NCI-H774 (cell line): Measurements from ENCODE around the gene PTPRR.

Experiments
- DNase-seq: peaks from one replicate; lab custom pipeline; 2025; lab: John Stamatoyannopoulos, UW

The PTPRR gene, protein sequence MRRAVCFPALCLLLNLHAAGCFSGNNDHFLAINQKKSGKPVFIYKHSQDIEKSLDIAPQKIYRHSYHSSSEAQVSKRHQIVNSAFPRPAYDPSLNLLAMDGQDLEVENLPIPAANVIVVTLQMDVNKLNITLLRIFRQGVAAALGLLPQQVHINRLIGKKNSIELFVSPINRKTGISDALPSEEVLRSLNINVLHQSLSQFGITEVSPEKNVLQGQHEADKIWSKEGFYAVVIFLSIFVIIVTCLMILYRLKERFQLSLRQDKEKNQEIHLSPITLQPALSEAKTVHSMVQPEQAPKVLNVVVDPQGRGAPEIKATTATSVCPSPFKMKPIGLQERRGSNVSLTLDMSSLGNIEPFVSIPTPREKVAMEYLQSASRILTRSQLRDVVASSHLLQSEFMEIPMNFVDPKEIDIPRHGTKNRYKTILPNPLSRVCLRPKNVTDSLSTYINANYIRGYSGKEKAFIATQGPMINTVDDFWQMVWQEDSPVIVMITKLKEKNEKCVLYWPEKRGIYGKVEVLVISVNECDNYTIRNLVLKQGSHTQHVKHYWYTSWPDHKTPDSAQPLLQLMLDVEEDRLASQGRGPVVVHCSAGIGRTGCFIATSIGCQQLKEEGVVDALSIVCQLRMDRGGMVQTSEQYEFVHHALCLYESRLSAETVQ

DNA sequence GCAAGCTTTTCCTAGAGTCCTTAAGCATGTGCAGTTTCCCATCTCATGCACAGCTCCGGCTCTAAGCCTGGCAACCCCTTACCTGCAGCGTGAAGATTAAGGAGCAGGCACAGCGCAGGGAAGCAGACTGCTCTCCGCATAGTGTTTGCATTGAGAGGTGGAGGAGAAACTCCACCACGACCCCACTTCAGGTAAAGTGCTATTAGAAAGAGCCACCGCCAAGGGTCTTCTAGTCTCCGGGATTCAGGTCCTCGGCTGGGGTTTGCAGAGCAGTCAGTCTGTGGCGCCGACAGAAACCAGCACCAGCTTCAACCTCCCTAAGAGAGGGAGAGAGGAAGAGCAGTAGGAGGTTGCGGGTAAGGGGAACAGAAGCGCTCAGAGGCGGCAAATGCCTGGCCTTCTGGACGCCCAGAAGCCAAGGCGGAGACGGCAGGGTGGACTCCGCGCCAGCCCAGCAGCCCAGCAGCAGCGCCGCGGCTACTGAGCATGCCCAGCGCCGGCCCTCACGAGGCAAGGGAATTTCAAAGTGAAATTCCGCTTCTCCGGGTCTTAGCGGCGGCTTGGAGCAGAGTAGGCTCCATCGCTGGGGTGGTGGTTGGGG lies at the start of gene PTPRR:
TSS of gene PTPRR (minus strand) at position 488 of the 601 bp plus-strand sequence. CDS start at position 140, 348 bp downstream.
- DNase-seq = peak; percentile 61

DNA sequence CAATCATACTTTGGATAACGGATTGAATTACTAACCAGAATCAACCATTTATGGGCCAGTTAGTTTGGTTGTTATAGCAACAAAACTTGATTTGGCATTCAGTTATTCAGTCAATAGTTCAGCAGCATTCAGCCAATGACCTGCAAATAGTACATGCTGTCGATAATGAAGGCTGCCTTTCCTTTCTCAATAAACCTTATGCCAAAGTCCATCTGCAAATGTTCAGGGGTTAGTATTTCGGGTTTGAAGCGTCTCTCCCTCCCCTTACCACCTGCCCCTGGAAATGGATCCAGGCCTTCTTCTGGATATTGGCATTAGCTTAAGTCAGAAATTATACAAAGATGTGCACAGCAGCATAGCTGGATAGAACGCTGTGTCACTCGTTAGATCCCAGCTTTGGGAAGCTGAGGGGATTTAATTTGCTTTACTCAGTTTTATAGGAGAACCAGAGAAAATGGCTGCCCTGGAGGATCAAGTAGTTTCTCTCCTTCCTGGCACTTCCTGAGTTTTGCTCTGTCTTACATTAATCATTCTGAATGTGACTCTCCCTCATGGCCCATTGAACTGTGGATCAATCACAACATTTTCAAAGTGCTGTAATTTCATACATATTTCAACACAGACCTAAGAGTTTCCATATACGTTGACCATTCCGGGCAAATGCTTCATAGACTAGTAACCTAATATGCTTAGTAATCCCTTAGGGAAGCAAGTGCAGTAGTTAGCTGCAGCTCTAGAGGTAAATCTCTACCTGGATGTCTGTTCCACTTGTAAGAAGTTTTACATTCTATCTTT lies 46.7 kb upstream of the PTPRR start:
- no peak for DNase-seq

GRCh38 chr12:70966046-70966445 lies 45.5 kb upstream of the PTPRR start:
- no peak for DNase-seq

DNA sequence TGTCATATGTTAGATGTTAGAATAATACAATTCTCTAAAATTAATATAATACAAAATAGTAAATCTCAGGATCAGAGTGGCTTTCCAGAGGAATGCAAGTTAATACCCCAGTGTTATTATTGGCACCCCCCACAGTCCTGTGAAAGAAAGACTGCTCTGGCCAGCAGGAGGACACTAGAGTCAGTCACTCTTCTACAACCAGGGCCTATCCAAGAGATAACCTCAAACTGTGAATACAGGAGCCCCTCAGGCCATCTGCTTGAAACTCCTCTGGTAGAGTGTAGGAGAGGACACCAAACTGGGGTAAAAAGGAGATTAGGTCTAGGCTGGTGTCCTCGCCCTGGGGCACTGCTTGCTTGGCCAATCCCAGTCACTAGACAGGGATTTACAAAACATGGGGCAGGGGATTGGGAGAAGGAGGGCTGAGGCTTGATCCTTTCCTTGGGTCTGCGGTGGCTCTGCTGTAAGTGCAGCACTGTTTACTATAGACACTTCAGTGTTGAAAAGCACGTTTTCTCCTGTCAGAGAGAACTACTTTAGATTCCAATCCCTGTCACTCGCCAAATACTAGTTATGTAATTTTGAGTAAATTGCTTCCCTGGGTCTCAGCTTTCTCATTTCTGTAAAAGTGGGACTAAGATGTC lies 44.5 kb upstream of the PTPRR start:
- DNase-seq = no peak

DNA sequence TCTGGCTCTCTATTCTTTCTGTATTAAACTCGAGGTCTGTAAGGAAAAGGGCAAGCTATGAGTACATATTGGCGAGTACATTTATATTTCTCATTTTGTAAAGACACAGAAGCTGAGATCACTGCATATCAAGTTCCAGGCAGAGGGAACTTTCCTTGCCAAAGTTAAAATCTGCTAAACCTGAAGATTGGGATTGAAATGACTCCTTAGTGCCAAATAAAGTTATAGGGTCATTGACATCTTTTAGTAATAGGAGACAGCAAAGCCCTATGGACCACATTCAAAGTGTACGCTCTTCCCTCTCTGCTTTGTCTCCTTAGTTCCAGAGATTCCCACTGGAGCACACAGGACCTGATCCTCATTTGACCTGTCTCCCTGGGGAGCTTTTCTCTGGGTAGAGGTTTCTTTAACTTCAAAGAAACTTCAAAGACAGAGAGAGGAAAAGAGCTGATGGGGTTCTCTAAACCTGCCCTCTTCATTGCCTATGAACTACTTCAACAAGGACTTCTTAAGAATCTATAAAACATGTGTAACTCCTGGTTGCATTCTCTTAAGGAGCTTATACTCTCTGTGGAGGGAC lies 42.6 kb upstream of the PTPRR start:
- no peak for DNase-seq

GRCh38 chr12:70962226-70962794 lies 41.8 kb upstream of the PTPRR start:
- no peak for DNase-seq

DNA sequence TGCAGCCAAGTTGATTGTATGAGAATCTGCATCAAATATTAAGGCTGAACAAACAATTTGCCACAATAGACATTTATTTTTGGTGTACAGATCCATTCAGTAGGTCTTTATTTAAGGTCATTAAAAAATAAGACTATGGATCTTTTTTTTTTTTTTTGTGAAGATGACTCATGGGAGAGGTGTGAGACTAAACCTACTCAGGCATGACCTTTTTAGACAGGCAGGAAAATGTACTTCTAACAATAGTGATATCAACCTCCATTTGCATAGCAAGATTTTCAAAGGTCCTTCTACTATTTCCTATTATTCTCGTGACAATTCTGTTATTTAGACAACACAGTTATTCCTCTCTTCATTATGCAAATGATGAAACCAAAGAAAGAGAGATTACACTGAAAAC lies 39.9 kb upstream of the PTPRR start:
- no peak for DNase-seq

- DNase-seq = no peak
Observed at GRCh38 chr12:70955415-70955814, 34.9 kb upstream of the PTPRR start.

- no peak for DNase-seq
Observed at GRCh38 chr12:70950451-70950850, 29.9 kb upstream of the PTPRR start.

GRCh38 chr12:70948976-70949336 lies 28.4 kb upstream of the PTPRR start:
- no peak for DNase-seq

GRCh38 chr12:70948236-70948975 lies 27.9 kb upstream of the PTPRR start:
- no peak for DNase-seq

DNA sequence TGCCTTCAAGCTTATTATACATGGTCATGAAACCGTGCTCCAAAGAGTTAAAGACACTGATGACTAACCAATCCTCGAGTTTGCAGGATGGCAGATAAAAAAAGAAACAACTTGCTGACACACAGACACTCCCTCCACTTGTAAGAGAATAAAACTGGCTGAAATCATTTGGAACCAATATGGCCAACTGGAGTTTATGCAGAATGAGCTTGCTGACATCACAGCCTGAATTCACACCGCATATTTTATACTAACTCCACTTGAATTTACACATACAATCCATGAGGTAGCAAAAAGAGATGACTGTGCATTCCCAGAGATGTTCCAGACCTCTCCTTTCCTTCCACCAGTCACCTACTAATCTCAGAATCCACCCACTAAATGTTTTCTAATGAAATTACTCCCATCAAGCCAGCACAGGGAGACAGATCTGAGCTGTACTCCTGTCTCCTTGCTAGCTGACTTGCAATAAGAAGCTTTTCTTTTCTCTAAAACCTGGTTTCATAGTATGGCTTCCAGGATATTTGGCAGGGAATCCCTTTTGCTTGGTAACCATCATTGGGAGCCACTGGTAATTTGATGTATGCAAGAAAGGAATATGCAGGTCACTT lies 15.8 kb upstream of the PTPRR start:
- no peak for DNase-seq

GRCh38 chr12:70933133-70933532 lies 12.6 kb upstream of the PTPRR start:
- no peak for DNase-seq

DNA sequence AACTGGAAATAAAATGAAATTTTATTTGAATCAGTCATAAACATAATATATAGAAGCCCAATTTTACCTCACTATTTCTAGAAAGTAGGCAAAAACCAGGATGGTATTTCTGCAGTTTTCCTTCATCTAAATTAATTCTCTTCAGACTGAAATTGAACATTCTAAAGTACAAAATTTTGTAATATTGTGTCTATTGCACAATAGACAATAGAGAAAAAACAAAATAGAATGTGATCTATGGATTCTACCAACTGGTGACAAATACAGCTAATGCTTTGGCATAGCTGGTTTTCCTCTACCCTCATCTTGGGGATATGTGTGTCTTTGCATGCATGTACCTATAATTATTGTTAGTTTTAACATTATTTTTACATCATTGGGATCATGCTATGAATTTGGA lies 8.5 kb upstream of the PTPRR start:
- DNase-seq = no peak

- no peak for DNase-seq
Observed at GRCh38 chr12:70928071-70928470, 7.5 kb upstream of the PTPRR start.

DNA sequence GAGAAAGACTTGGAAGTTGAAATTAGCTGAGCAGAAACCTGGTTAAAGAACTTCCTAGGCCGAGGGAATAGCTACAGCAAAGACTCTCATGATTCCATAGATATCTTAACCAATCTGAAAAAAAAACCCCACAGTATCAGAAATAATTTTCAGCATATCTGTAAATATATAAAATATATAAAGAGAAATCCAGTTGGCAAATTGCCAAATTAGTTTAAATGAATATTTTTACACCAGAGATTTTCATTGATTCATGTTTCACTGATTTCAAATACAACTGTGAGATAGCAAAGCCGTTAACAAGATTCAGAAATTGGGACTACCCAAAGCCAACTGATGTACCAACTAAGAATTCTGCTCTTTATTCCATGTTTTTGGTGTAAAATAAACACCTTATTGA lies 6.8 kb upstream of the PTPRR start:
- no peak for DNase-seq

- DNase-seq = no peak
Observed at GRCh38 chr12:70925539-70925938, 5.0 kb upstream of the PTPRR start.

- DNase-seq = no peak
Observed at GRCh38 chr12:70920891-70921290, 353 bp upstream of the PTPRR start.

GRCh38 chr12:70919597-70920035 lies 922 bp downstream of the PTPRR start:
- no peak for DNase-seq

DNA sequence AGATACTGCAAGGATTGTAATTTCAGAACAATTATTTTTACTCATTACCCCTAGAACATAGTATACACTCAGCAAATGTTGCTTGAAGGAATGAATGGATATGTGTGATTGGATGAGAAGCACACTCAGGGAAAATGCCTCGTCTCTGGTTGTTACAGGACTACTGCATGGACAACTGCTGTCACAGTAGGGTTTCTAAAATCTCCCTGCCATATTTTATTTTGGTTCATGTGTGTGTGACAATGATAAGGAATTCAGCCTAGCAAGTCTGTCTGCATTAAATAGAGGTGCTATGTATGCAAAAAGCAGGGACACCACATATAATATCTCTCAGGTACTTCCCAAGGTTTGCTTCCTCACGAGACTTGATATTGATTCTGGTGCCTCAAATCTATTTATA lies 1.4 kb downstream of the PTPRR start:
- DNase-seq = no peak
